GM12878 (cell line): Measurements from ENCODE around the gene POLA1. TPM values are rescaled to one million over a fixed set of nuclear protein-coding genes. Genes with fewer than 3 reads are reported as not detected.

Experiments used
- ATAC-seq: fragments of 200-7000 bp; cut with Tn5 transposase; 3 replicates; pipeline ENCODE4 v1.9.1; 2020; ENCODE audit warnings: mild to moderate bottlenecking, moderate library complexity
- BruUV-seq: library from RNA; stranded (reverse); fragments of 400-500 nt; replicated peaks from 2 replicates; lab custom pipeline; 2021; lab: Mats Ljungman, UMichigan
- CTCF ChIA-PET: fragments of 300-600 bp; sonication (Branson Sonifier 250); formaldehyde crosslinking; extraction: SDS; loops from one replicate; lab custom pipeline; 2021; ENCODE audit warnings: inconsistent platforms; lab: Yijun Ruan, JAX
- POLR2A ChIA-PET: fragments of 350-600 bp; formaldehyde crosslinking; extraction: SDS; loops from one replicate; lab custom pipeline; 2021; ENCODE audit warnings: inconsistent platforms; lab: Charles Lee
- RAD21 ChIA-PET: fragments of 300-600 bp; sonication (Branson Sonifier 250); formaldehyde crosslinking; loops from one replicate; lab custom pipeline; 2023; ENCODE audit warnings: antibody characterized with exemption; ENCODE audit not compliant: unreplicated experiment; lab: Charles Lee
- SMC1A ChIA-PET: fragments of 300-600 bp; sonication (Branson Sonifier 250); formaldehyde crosslinking; loops from one replicate; lab custom pipeline; 2023; ENCODE audit not compliant: unreplicated experiment, uncharacterized antibody; lab: Charles Lee
- DNase-seq: peaks from one replicate; pipeline ENCODE4 v3.0.0-alpha.2; 2011; ENCODE audit warnings: low read depth, low spot score
- FAIRE-seq: peaks from 3 replicates; lab custom pipeline; 2011; peaks lifted over from hg19 to GRCh38; lab: Jason Lieb, UNC
- H2AFZ ChIP-seq: 2 replicates; pipeline ENCODE4 v1.6.0; 2011; ENCODE audit warnings: low read depth, low read length, control low read depth; ENCODE audit not compliant: control insufficient read depth
- H3K27ac ChIP-seq: 2 replicates; pipeline ENCODE4 v1.5.1; 2011; ENCODE audit warnings: control low read depth; ENCODE audit not compliant: control insufficient read depth, insufficient read depth
- H3K27me3 ChIP-seq, 2 experiments: replicated peaks in 1 of 2; 2 replicates each; pipeline versions ENCODE4 v1.6.0 to v1.6.1; 2011; ENCODE audit warnings: low read length in 1 of 2; ENCODE audit not compliant: control insufficient read depth in 2 of 2, insufficient read depth in 2 of 2
- H3K36me3 ChIP-seq, 2 experiments: 2 replicates each; pipeline ENCODE4 v1.5.1; 2011; ENCODE audit warnings: low read length in 1 of 2; ENCODE audit not compliant: control insufficient read depth in 2 of 2, insufficient read depth in 2 of 2
- H3K4me1 ChIP-seq: 2 replicates; pipeline ENCODE4 v1.6.1; 2011; ENCODE audit warnings: mild to moderate bottlenecking, low read length, moderate library complexity, mixed read lengths; ENCODE audit not compliant: control insufficient read depth, insufficient read depth
- H3K4me2 ChIP-seq: 2 replicates; pipeline ENCODE4 v1.6.0; 2011; ENCODE audit warnings: control low read depth; ENCODE audit not compliant: control insufficient read depth, insufficient read depth
- H3K4me3 ChIP-seq: fragments of 200-600 bp; sonication (generic); 2 replicates; pipeline ENCODE4 v1.5.1; 2016
- H3K79me2 ChIP-seq: 2 replicates; pipeline ENCODE4 v1.6.0; 2011; ENCODE audit warnings: low read length; ENCODE audit not compliant: control insufficient read depth, insufficient read depth
- H3K9ac ChIP-seq: 2 replicates; pipeline ENCODE4 v1.8.0; 2011; ENCODE audit warnings: low read length, control low read depth, mixed read lengths; ENCODE audit not compliant: control insufficient read depth, insufficient read depth
- H3K9me3 ChIP-seq: replicated peaks from 3 replicates; pipeline ENCODE4 v1.5.1; 2011; ENCODE audit warnings: mild to moderate bottlenecking, low read length; ENCODE audit not compliant: control insufficient read depth, insufficient read depth
- H4K20me1 ChIP-seq: 2 replicates; pipeline ENCODE4 v1.6.0; 2011; ENCODE audit not compliant: control insufficient read depth, insufficient read depth
- CHD2 ChIP-seq: IDR thresholded peaks from 2 replicates; pipeline ENCODE4 v1.6.1; 2011; ENCODE audit warnings: low read depth, low read length, improper control_type of control experiment, borderline replicate concordance
- CHD4 ChIP-seq: fragments of 200-600 bp; sonication (generic); IDR thresholded peaks from 2 replicates; pipeline ENCODE4 v1.6.1; 2016; ENCODE audit warnings: mild to moderate bottlenecking
- GABPA ChIP-seq: IDR thresholded peaks from 2 replicates; pipeline ENCODE4 v1.6.1; 2014; ENCODE audit warnings: antibody characterized with exemption, low read depth, mild to moderate bottlenecking, inconsistent platforms
- HCFC1 ChIP-seq: fragments of 150-350 bp; IDR thresholded peaks from 2 replicates; pipeline ENCODE4 v1.6.1; 2014; ENCODE audit warnings: low read length
- IKZF1 ChIP-seq: fragments of 450-650 bp; conservative IDR thresholded peaks from 2 replicates; pipeline ENCODE4 v1.6.1; 2017; ENCODE audit warnings: antibody characterized with exemption, mild to moderate bottlenecking
- JUND ChIP-seq: IDR thresholded peaks from 2 replicates; pipeline ENCODE4 v1.6.1; 2012; ENCODE audit warnings: low read depth, mild to moderate bottlenecking, low read length, improper control_type of control experiment, moderate library complexity
- MEF2A ChIP-seq: IDR thresholded peaks from 2 replicates; pipeline ENCODE4 v1.6.1; 2011; ENCODE audit warnings: low read depth, mild to moderate bottlenecking, low read length, moderate library complexity; ENCODE audit not compliant: insufficient read depth
- MTA2 ChIP-seq: fragments of 450-650 bp; IDR thresholded peaks from 2 replicates; pipeline ENCODE4 v1.6.1; 2016; ENCODE audit warnings: low read depth, mild to moderate bottlenecking, moderate library complexity
- MXI1 ChIP-seq: fragments of 150-350 bp; IDR thresholded peaks from 2 replicates; pipeline ENCODE4 v1.6.1; 2011; ENCODE audit warnings: low read depth, mild to moderate bottlenecking, inconsistent platforms, low read length, improper control_type of control experiment
- MYC ChIP-seq: IDR thresholded peaks from 2 replicates; pipeline ENCODE4 v1.6.1; 2011; ENCODE audit warnings: mild to moderate bottlenecking, low read length, moderate library complexity, inconsistent platforms; ENCODE audit not compliant: insufficient read depth, insufficient replicate concordance, insufficient read length, severe bottlenecking
- PBX3 ChIP-seq: IDR thresholded peaks from 2 replicates; pipeline ENCODE4 v1.6.1; 2011; ENCODE audit warnings: mild to moderate bottlenecking, low read depth, low read length, moderate library complexity; ENCODE audit not compliant: insufficient replicate concordance
- SIX5 ChIP-seq: IDR thresholded peaks from 2 replicates; pipeline ENCODE4 v1.6.1; 2011; ENCODE audit warnings: mild to moderate bottlenecking, low read depth, low read length, moderate library complexity; ENCODE audit not compliant: severe bottlenecking
- SP1 ChIP-seq: IDR thresholded peaks from one replicate; pipeline ENCODE4 v1.6.1; 2011; ENCODE audit warnings: low read depth, low read length
- SRF ChIP-seq, 2 experiments: IDR thresholded peaks; 2 replicates each; pipeline ENCODE4 v1.6.1; 2011; ENCODE audit warnings: low read depth in 2 of 2, low read length in 2 of 2, mild to moderate bottlenecking in 1 of 2, moderate library complexity in 1 of 2
- TBL1XR1 ChIP-seq: IDR thresholded peaks from 2 replicates; pipeline ENCODE4 v1.6.1; 2012; ENCODE audit warnings: low read depth, low read length, improper control_type of control experiment
- TCF7 ChIP-seq: IDR thresholded peaks from 2 replicates; pipeline ENCODE4 v1.6.1; 2014; ENCODE audit warnings: antibody characterized with exemption, borderline replicate concordance
- YY1 ChIP-seq: IDR thresholded peaks from 2 replicates; pipeline ENCODE4 v1.6.1; 2011; ENCODE audit warnings: low read depth, mild to moderate bottlenecking, low read length
- WGBS: methylation state at CpG from one replicate; pipeline ENCODE4 v1.1.6; 2016; ENCODE audit warnings: low lambda C conversion rate; ENCODE audit not compliant: insufficient replicate concordance, insufficient coverage; ENCODE audit errors: missing lambda C conversion rate; 5-methylcytosine and 5-hydroxymethylcytosine counted together
- in situ Hi-C: fragments of 300-500 bp; cut with MboI; formaldehyde crosslinking; loops from 9 replicates; pipeline ENCODE4 v1.14.3; 2018; ENCODE audit warnings: mixed read lengths
- intact Hi-C: fragments of 100-400 bp; cut with micrococcal nuclease; formaldehyde crosslinking; loops from one replicate; pipeline ENCODE4 v1.14.2; 2022; ENCODE audit not compliant: unreplicated experiment
- polyA plus RNA-seq, 11 experiments: library from polyadenylated mRNA; depleted of rRNA in 4 of 11; unstranded in 6 of 11; stranded (reverse) in 5 of 11; fragments of >200 nt; fragmentation: Nextera tagmentation in 4 of 11; fragmentation: Illumina TruSeq in 1 of 11; extraction: Ambion mirVana in 4 of 11; extraction: Trizol in 1 of 11; gene quantifications; 1 replicate in 1 of 11; 2 replicates in 10 of 11; pipeline versions ENCODE4 v1.2.1 to v1.2.3, GENCODE V29; 2011 to 2016; ENCODE audit warnings: inconsistent platforms in 2 of 11, missing spikeins in 2 of 11, low read depth in 1 of 11
- total RNA-seq, 4 experiments: library from RNA; depleted of rRNA in 3 of 4; stranded (reverse); fragments of >200 nt in 3 of 4; fragmentation: Illumina TruSeq in 1 of 4; extraction: Trizol in 1 of 4; gene quantifications; 2 replicates each; pipeline versions ENCODE4 v1.2.1 to v1.2.3, GENCODE V29; 2013 to 2021
- TF ChIP-seq, protein P1 (sequence below): IDR thresholded peaks from 2 replicates; pipeline ENCODE4 v1.6.1; 2011; ENCODE audit warnings: borderline replicate concordance, low read depth, mild to moderate bottlenecking, moderate library complexity, mixed read lengths, low read length; ENCODE audit not compliant: insufficient read depth; ENCODE audit errors: extremely low read length

POLA1 gene
- total and polyA plus RNA-seq, 10 of the 15 experiments (the other 5 are each of a cell fraction or from before 2014, with no cell fraction given), result 6.5 to 34.7 (median 24.8) TPM

- Histone ChIP-seq H3K27ac (no peak overlapping the region), H3K9ac (no peak overlapping the region), H3K36me3 (no peaks in the 10 kb centered on the region), H3K4me1 (no peaks in the 10 kb centered on the region), H3K4me2 (no peak overlapping the region), H3K27me3 (no peaks in the 10 kb centered on the region), H3K9me3 (no peaks in the 10 kb centered on the region), H4K20me1 (no peaks in the 10 kb centered on the region), H3K4me3 (no peak overlapping the region), H2AFZ (no peak overlapping the region), H3K79me2 (no peaks in the 10 kb centered on the region)
- ChIA-PET SMC1A (interaction anchor here (1.0 kb wide), 1 partner anchor 181 kb away, joined by 3 read pairs; no protein-coding TSS in a partner anchor), POLR2A (no interaction called here), CTCF (interaction anchor here (1.0 kb wide), 1 partner anchor 125 kb away, joined by 4 read pairs; no protein-coding TSS in a partner anchor), RAD21 (no interaction called here)
- intact Hi-C loops (no loop called here), in situ Hi-C loops (no loop called here)
- TF ChIP-seq SIX5 (no peak), YY1 (no peak), MYC (no peak), JUND (no peak), HCFC1 (no peak), SRF (IDR thresholded peaks at IDR 0.05; ENCODE audit: low read depth in 2 of 2, low read length in 2 of 2) (no peak), CHD2 (no peak), GABPA (no peak), PBX3 (no peak), MTA2 (no peak), TCF7 (no peak), MXI1 (no peak), IKZF1 (no peak), MEF2A (no peak), SP1 (no peak), CHD4 (no peak), TBL1XR1 (no peak)
- TF ChIP-seq, protein P1, sequence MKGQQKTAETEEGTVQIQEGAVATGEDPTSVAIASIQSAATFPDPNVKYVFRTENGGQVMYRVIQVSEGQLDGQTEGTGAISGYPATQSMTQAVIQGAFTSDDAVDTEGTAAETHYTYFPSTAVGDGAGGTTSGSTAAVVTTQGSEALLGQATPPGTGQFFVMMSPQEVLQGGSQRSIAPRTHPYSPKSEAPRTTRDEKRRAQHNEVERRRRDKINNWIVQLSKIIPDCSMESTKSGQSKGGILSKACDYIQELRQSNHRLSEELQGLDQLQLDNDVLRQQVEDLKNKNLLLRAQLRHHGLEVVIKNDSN, result no peak
- DNase-seq (no peak), ATAC-seq (no peak), FAIRE-seq (no peak)
- no TSS peak for BruUV-seq
- WGBS, result 76% methylated on average over 2 of the region's 2 CpGs
Measured at GRCh38 chrX:24963823-24964222, 270.1 kb downstream of the POLA1 start.
